Smooth muscle cell (in vitro differentiated cells): ENCODE measurements around the gene OR4D9. TPM values are rescaled to one million over a fixed set of nuclear protein-coding genes. Genes with fewer than 3 reads are reported as not detected.

ENCODE experiments used
- DNase-seq: peaks from one replicate; lab custom pipeline; 2025; ENCODE audit not compliant: unreplicated experiment; lab: John Stamatoyannopoulos, UW
- H2AFZ ChIP-seq: fragments of 200-600 bp; sonication (generic); 2 replicates; pipeline ENCODE4 v1.6.0; 2016; ENCODE audit warnings: antibody characterized with exemption, low read depth, mild to moderate bottlenecking
- H3F3A ChIP-seq: fragments of 200-600 bp; sonication (generic); 2 replicates; pipeline ENCODE4 v1.6.0; 2017; ENCODE audit warnings: antibody characterized with exemption, low read depth
- H3K27ac ChIP-seq: fragments of 200-600 bp; sonication (generic); 2 replicates; pipeline ENCODE4 v1.5.1; 2016; ENCODE audit warnings: low read depth, mild to moderate bottlenecking
- H3K27me3 ChIP-seq: fragments of 200-600 bp; sonication (generic); 2 replicates; pipeline ENCODE4 v1.6.1; 2016; ENCODE audit warnings: low read depth, mild to moderate bottlenecking
- H3K36me3 ChIP-seq: fragments of 200-600 bp; sonication (generic); 2 replicates; pipeline ENCODE4 v1.5.1; 2016; ENCODE audit warnings: low read depth
- H3K4me1 ChIP-seq: fragments of 200-600 bp; sonication (generic); 2 replicates; pipeline ENCODE4 v1.5.1; 2016; ENCODE audit warnings: low read depth
- H3K4me2 ChIP-seq: fragments of 200-600 bp; sonication (generic); 2 replicates; pipeline ENCODE4 v1.6.0; 2016; ENCODE audit warnings: mild to moderate bottlenecking
- H3K4me3 ChIP-seq: fragments of 200-600 bp; sonication (generic); 2 replicates; pipeline ENCODE4 v1.5.1; 2016; ENCODE audit warnings: mild to moderate bottlenecking
- H3K79me2 ChIP-seq: fragments of 200-600 bp; sonication (generic); 2 replicates; pipeline ENCODE4 v1.6.0; 2016; ENCODE audit warnings: low read depth, mild to moderate bottlenecking
- H3K9ac ChIP-seq: fragments of 200-600 bp; sonication (generic); 2 replicates; pipeline ENCODE4 v1.6.0; 2016; ENCODE audit warnings: low read depth
- H3K9me3 ChIP-seq: fragments of 200-600 bp; sonication (generic); replicated peaks from 2 replicates; pipeline ENCODE4 v1.5.1; 2016; ENCODE audit warnings: low read depth
- H4K20me1 ChIP-seq: fragments of 200-600 bp; sonication (generic); 2 replicates; pipeline ENCODE4 v1.6.0; 2016; ENCODE audit warnings: low read depth
- WGBS: methylation state at CpG from one replicate; pipeline ENCODE4 v1.1.7; 2016; ENCODE audit warnings: low lambda C conversion rate; 5-methylcytosine and 5-hydroxymethylcytosine counted together
- polyA plus RNA-seq: library from polyadenylated mRNA; unstranded; fragments of >200 nt; fragmentation: Nextera tagmentation; extraction: Ambion mirVana; gene quantifications from 2 replicates; pipeline ENCODE4 v1.2.1, GENCODE V29; 2016
- total RNA-seq: library from RNA; depleted of rRNA; stranded (reverse); fragments of >200 nt; gene quantifications from 2 replicates; pipeline ENCODE4 v1.2.3, GENCODE V29; 2014
- TF ChIP-seq, protein P1 (sequence below): fragments of 200-600 bp; sonication (generic); IDR thresholded peaks from 2 replicates; pipeline ENCODE4 v1.5.1; 2017; ENCODE audit warnings: borderline replicate concordance, mild to moderate bottlenecking, antibody characterized with exemption; ENCODE audit not compliant: insufficient read depth, poor library complexity, severe bottlenecking

OR4D9 gene
- total and polyA plus RNA-seq, 2 experiments from 2014 or later = not detected

DNA sequence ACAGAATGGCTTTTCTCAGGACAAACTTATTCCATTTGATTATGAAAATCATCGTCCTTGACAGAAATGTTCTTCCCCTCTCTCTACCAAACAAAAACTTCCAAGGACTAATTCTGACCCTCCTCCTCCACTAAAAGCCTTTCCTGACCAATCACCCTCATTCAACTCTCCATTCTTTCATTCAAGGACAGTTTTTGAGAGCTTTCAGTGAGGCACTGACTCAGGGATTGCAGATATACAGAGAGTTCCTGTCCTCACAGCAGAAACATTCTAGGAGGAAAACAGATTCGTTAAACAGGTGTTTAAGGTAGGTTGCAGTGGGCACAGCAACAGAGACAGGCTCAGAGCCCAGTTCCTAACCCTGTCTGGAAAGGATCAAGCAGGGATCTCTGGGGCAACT lies 41.5 kb downstream of the OR4D9 start:
- H3K4me2 ChIP-seq = peak overlapping the region; percentile 86
- TF ChIP-seq, protein P1, sequence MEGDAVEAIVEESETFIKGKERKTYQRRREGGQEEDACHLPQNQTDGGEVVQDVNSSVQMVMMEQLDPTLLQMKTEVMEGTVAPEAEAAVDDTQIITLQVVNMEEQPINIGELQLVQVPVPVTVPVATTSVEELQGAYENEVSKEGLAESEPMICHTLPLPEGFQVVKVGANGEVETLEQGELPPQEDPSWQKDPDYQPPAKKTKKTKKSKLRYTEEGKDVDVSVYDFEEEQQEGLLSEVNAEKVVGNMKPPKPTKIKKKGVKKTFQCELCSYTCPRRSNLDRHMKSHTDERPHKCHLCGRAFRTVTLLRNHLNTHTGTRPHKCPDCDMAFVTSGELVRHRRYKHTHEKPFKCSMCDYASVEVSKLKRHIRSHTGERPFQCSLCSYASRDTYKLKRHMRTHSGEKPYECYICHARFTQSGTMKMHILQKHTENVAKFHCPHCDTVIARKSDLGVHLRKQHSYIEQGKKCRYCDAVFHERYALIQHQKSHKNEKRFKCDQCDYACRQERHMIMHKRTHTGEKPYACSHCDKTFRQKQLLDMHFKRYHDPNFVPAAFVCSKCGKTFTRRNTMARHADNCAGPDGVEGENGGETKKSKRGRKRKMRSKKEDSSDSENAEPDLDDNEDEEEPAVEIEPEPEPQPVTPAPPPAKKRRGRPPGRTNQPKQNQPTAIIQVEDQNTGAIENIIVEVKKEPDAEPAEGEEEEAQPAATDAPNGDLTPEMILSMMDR = no peak

DNA sequence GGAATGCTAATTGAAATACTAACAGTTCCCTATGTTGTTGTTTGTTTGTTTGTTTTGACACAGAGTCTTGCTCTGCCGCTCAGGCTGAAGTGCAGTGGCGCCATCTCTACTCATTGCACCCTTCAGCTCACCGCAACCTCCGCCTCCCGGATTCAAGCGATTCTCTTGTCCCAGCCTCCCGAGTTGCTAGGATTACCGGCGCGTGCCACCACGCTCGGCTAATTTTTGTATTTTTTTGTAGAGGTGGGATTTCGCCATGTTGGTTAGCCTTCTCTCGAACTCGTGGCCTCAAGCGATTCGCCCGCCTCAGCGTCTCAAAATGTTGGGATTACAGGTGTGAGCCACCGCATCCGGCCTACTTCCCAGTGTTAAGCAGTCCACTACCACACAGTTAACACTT lies 42.0 kb downstream of the OR4D9 start:
- DNase-seq = no peak
- H3K4me1 ChIP-seq = peaks cover 23% of the 10 kb centered on the region
- no peak overlapping the region for H2AFZ ChIP-seq
- no peaks in the 10 kb centered on the region for H3K79me2 ChIP-seq
- no peak overlapping the region for H3K27ac ChIP-seq
- no peak overlapping the region for H3K9ac ChIP-seq
- TF ChIP-seq, protein P1 = no peak
- H3K4me3 ChIP-seq = no peak overlapping the region
- no peaks in the 10 kb centered on the region for H3K9me3 ChIP-seq
- no peaks in the 10 kb centered on the region for H4K20me1 ChIP-seq
- WGBS = 95% methylated on average over 21 of the region's 21 CpGs
- no peak overlapping the region for H3K4me2 ChIP-seq
- no peaks in the 10 kb centered on the region for H3K27me3 ChIP-seq
- peaks cover 28% of the 10 kb centered on the region for H3F3A ChIP-seq
- no peaks in the 10 kb centered on the region for H3K36me3 ChIP-seq

More for the DNA sequence above, 41.5 kb downstream of the OR4D9 start:
- no peaks in the 10 kb centered on the region for H3K27me3 ChIP-seq
- DNase-seq = no peak
- H3F3A ChIP-seq = peaks cover 28% of the 10 kb centered on the region
- no peak overlapping the region for H3K27ac ChIP-seq
- no peaks in the 10 kb centered on the region for H4K20me1 ChIP-seq
- WGBS = 51% methylated on average over 2 of the region's 2 CpGs
- peak overlapping the region; percentile 68 for H3K4me3 ChIP-seq
- H3K36me3 ChIP-seq = no peaks in the 10 kb centered on the region
- H3K9me3 ChIP-seq = no peaks in the 10 kb centered on the region
- no peaks in the 10 kb centered on the region for H3K79me2 ChIP-seq
- H2AFZ ChIP-seq = no peak overlapping the region
- H3K4me1 ChIP-seq = peaks cover 23% of the 10 kb centered on the region
- H3K9ac ChIP-seq = no peak overlapping the region

DNA sequence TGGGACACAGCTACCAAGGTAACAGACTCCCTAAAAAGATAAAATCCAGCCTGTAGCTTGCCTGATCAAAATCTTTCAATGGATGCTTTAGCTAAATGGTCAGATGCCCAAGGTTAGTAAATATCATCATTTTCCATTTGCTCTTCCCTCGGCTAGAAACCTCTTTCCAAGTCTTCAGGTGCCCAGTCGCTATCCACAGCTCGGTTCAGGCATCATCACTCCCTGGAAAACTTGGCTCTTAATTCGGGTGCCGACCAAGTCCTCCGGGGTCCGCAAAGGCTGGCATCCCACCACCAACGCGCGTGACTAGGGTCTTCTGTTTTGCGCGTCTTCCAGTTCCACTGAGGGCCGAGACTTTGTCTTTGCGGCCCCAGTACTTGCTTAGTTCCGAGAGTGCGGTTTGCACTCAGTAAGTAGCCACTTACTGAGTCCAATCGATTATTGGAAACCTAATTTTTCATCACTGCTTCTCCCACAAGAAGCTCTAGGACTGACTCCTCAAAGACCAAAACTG lies 44.3 kb downstream of the OR4D9 start:
- H3K9me3 ChIP-seq = no peaks in the 10 kb centered on the region
- TF ChIP-seq, protein P1 = no peak
- no peaks in the 10 kb centered on the region for H3K36me3 ChIP-seq
- H3K4me2 ChIP-seq = peak overlapping the region; percentile 82
- H3K27me3 ChIP-seq = no peaks in the 10 kb centered on the region
- no peak for DNase-seq
- H2AFZ ChIP-seq = peak overlapping the region; percentile 85
- H3F3A ChIP-seq = peaks cover 39% of the 10 kb centered on the region
- peak overlapping the region; percentile 56 for H3K4me3 ChIP-seq
- peaks cover 13% of the 10 kb centered on the region for H3K4me1 ChIP-seq
- no peaks in the 10 kb centered on the region for H3K79me2 ChIP-seq
- peak overlapping the region; percentile 43 for H3K9ac ChIP-seq
- H4K20me1 ChIP-seq = no peaks in the 10 kb centered on the region
- H3K27ac ChIP-seq = peak overlapping the region; percentile 51
- WGBS = 6% methylated on average over 17 of the region's 17 CpGs
